Ovary (tissue), 3 donors: ENCODE results near the gene SIGLEC8.
"Not testable (repeated sequence)": the region's sequence is repeated elsewhere in the genome, so short reads cannot be mapped to it uniquely, and the experiment has no call there.

Experiments
- EP300 ChIP-seq: sonication (generic); formaldehyde crosslinking; IDR thresholded peaks from one replicate; pipeline ENCODE4 v1.6.1; 2017; ENCODE audit warnings: antibody characterized with exemption
- POLR2A ChIP-seq: fragments of 450-650 bp; IDR thresholded peaks from one replicate; pipeline ENCODE4 v1.6.1; 2017; ENCODE audit warnings: antibody characterized with exemption, mild to moderate bottlenecking, moderate library complexity
- TF ChIP-seq, protein P1 (sequence below), 3 donors: fragments of 450-650 bp in 2 of 3; fragments of 200-600 bp in 1 of 3; IDR thresholded peaks; one replicate each; pipeline versions ENCODE4 v1.5.1 to v1.8.0; 2016 to 2022; ENCODE audit warnings: antibody characterized with exemption in 3 of 3, mild to moderate bottlenecking in 1 of 3
- donor health status: DM: no; HTN: no; CAD: no.

DNA sequence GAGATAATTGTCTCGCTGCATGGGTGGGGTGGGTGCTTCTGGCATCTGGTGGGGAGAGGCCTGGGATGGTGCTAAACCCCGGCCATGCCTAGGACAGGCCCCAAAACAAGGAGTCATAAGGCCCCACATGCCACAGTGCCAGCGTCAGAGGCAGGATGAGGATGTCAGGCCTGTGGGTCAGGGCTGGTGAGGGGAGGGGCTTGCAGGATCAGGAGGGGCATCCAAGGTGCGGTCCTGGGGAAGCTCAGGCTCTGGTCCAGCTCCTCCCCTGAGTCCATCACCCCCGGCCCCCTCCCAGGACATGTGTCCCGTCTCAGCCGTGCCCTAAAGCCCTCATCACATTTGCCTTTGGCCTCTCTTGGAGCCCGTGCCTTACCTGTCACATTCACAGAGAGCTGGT lies 42.7 kb upstream of the SIGLEC8 start:
- TF ChIP-seq POLR2A, EP300: not testable (repeated sequence)
- TF ChIP-seq, protein P1, sequence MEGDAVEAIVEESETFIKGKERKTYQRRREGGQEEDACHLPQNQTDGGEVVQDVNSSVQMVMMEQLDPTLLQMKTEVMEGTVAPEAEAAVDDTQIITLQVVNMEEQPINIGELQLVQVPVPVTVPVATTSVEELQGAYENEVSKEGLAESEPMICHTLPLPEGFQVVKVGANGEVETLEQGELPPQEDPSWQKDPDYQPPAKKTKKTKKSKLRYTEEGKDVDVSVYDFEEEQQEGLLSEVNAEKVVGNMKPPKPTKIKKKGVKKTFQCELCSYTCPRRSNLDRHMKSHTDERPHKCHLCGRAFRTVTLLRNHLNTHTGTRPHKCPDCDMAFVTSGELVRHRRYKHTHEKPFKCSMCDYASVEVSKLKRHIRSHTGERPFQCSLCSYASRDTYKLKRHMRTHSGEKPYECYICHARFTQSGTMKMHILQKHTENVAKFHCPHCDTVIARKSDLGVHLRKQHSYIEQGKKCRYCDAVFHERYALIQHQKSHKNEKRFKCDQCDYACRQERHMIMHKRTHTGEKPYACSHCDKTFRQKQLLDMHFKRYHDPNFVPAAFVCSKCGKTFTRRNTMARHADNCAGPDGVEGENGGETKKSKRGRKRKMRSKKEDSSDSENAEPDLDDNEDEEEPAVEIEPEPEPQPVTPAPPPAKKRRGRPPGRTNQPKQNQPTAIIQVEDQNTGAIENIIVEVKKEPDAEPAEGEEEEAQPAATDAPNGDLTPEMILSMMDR (IDR thresholded peaks at IDR 0.05): not testable (repeated sequence)
